ENCODE data around the gene IGSF9.

The IGSF9 gene

DNA sequence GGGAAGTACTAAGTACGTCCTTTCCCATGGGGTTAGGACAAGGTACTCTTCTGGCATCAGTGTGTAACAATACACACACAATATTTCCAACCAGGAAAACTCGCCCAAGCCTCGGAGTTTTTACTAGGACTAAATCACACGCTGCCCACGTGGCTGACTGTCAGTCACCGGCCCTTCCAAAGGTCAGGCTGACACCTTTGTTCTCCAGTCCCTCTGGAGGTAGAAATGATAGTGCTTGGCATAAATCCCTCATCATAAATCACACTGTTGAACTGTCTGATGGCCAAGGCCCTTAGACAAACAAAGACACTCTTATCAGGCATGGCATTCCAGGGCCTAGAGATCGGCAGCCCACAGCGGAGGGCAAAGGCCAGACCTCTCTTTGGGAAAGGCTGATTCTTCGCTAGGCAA lies 25.5 kb upstream of the IGSF9 start:
- DNase-seq (ENCODE audit: insufficient read length) (no peak), FAIRE-seq (no peak)
- no peak for TF ChIP-seq POLR2A (IDR thresholded peaks at IDR 0.05; ENCODE audit: low read depth, low read length)
- TF ChIP-seq POLR2AphosphoS5 (IDR thresholded peaks at IDR 0.05; ENCODE audit: low read depth, low read length), result no peak
- no peak for TF ChIP-seq TAF1 (IDR thresholded peaks at IDR 0.05; ENCODE audit: borderline replicate concordance, low read depth, low read length)

- FAIRE-seq, result no peak
- TF ChIP-seq POLR2A (IDR thresholded peaks at IDR 0.05; ENCODE audit: low read depth, low read length) (no peak), POLR2AphosphoS5 (IDR thresholded peaks at IDR 0.05; ENCODE audit: low read depth, low read length) (no peak), TAF1 (IDR thresholded peaks at IDR 0.05; ENCODE audit: borderline replicate concordance, low read depth, low read length) (no peak)
- DNase-seq (ENCODE audit: insufficient read length), result no peak
Measured at GRCh38 chr1:159968901-159969300, 23.5 kb upstream of the IGSF9 start.

DNA sequence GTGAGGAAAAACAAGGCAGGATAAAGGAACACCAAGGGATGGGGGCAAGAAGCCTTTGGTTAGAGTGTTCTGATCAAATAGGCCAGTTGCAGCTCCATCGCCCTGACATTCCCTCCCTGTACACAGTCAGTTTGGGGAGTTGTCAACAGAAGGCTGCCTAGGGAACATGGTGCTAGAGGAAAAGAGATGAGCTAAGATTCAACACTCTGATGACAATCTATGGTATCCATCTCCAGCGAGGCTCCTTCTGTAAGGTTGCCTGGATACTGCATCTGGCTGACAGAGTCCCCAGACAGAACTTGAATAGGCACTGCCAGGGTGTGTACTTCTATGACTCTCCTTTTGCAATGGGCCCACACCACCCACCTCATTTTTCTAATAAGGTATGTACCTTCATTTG lies 19.9 kb upstream of the IGSF9 start:
- FAIRE-seq (no peak), DNase-seq (ENCODE audit: insufficient read length) (no peak)
- no peak for TF ChIP-seq POLR2AphosphoS5 (IDR thresholded peaks at IDR 0.05; ENCODE audit: low read depth, low read length)
- TF ChIP-seq POLR2A (IDR thresholded peaks at IDR 0.05; ENCODE audit: low read depth, low read length), result no peak
- TF ChIP-seq TAF1 (IDR thresholded peaks at IDR 0.05; ENCODE audit: borderline replicate concordance, low read depth, low read length), result no peak

DNA sequence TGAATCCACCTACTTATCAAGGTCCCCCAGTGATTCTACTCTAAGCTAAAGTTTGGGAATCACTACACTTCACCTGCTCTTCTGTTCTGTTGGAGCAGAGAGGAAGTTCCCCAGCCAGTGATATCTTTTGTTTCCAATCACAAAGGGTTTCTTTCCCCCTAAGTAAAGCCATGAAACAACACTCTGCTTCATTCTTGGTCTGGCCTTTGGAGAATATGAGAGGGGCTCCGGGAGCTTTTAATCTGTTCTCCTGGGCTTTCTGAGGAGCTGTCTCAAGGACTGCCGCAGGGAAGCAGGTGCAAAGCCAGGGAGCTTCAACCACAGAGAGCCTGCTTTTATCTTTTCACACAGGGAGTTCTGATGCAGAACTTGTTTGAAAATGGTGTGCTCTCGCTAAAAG lies 18.7 kb upstream of the IGSF9 start:
- FAIRE-seq (no peak), DNase-seq (ENCODE audit: insufficient read length) (no peak)
- TF ChIP-seq POLR2AphosphoS5 (IDR thresholded peaks at IDR 0.05; ENCODE audit: low read depth, low read length), result no peak
- no peak for TF ChIP-seq POLR2A (IDR thresholded peaks at IDR 0.05; ENCODE audit: low read depth, low read length)
- TF ChIP-seq TAF1 (IDR thresholded peaks at IDR 0.05; ENCODE audit: borderline replicate concordance, low read depth, low read length), result no peak

DNA sequence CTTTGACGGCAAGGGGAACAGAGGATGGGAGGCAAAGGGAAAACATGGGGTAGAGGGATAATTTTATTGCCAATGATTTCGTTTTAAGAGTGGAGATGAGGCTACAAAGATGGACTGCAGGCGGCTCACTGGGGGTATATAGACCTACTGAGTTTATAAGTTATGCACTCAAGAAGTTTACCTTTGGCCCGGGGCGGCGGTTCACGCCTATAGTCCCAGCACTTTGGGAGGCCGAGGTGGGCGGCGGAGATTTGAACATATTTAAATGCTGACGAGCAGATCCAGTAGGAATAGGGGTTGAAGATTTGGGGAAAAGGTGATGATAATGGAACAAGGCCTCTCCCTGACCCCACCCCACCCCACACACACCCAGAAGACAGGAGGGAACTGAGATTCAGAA lies 16.8 kb upstream of the IGSF9 start:
- no peak for TF ChIP-seq POLR2AphosphoS5 (IDR thresholded peaks at IDR 0.05; ENCODE audit: low read depth, low read length)
- no peak for TF ChIP-seq POLR2A (IDR thresholded peaks at IDR 0.05; ENCODE audit: low read depth, low read length)
- no peak for TF ChIP-seq TAF1 (IDR thresholded peaks at IDR 0.05; ENCODE audit: borderline replicate concordance, low read depth, low read length)
- DNase-seq (ENCODE audit: insufficient read length), result no peak
- no peak for FAIRE-seq

DNA sequence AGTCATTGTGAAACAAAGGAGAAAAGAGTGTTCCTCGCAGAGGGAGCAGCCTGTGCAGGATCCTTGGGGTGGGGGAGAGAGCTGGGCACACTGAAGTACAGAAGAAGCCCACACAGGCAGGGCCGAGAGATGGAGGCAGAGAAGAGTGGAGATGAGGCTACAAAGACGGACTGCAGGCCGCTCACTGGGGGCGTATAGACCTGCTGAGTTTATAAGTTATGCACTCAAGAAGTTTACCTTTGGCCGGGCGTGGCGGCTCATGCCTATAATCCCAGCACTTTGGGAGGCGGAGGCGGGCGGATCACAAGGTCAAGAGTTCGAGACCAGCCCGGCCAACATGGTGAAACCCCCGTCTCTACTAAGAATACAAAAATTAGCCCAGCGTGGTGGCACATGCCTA lies 16.2 kb upstream of the IGSF9 start:
- no peak for DNase-seq (ENCODE audit: insufficient read length)

DNA sequence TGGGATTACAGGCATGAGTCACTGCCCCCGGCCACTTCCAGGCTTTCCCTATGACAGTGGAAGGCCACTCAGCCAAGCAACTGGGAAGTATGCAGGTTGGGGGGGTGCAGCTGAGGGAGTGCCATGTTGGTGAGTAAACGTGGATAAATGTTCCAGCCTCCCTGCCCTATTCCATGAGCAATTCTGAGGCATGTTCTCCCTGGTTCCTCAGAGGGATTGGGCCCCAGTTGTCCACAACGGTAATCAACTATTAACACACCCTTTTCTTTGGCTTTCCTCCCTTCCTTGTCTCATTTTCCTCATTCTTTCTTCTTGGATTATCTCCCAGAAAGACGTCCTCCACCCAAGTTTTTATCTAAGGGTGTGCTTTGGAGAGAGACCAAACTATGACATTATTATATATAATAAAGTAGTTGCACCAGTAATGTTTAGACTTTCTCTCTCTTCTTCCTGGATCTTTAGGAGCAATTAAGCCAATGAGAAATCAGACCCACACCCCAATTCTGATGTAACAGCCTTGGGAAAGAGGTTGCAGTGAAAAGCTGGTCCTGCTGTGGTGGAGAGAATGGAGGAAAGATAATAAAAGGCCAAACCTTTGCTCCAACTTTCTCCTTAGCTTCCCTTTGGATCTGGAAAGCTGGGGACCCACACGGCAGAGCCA lies 15.4 kb upstream of the IGSF9 start:
- no peak for DNase-seq (ENCODE audit: insufficient read length)
- FAIRE-seq, result no peak
- TF ChIP-seq POLR2A (IDR thresholded peaks at IDR 0.05; ENCODE audit: low read depth, low read length), result no peak
- no peak for TF ChIP-seq POLR2AphosphoS5 (IDR thresholded peaks at IDR 0.05; ENCODE audit: low read depth, low read length)
- no peak for TF ChIP-seq TAF1 (IDR thresholded peaks at IDR 0.05; ENCODE audit: borderline replicate concordance, low read depth, low read length)

More for the DNA sequence above, 16.2 kb upstream of the IGSF9 start:
- TF ChIP-seq TAF1 (IDR thresholded peaks at IDR 0.05; ENCODE audit: borderline replicate concordance, low read depth, low read length) (no peak), POLR2AphosphoS5 (IDR thresholded peaks at IDR 0.05; ENCODE audit: low read depth, low read length) (no peak), POLR2A (IDR thresholded peaks at IDR 0.05; ENCODE audit: low read depth, low read length) (no peak)
- FAIRE-seq, result no peak

DNA sequence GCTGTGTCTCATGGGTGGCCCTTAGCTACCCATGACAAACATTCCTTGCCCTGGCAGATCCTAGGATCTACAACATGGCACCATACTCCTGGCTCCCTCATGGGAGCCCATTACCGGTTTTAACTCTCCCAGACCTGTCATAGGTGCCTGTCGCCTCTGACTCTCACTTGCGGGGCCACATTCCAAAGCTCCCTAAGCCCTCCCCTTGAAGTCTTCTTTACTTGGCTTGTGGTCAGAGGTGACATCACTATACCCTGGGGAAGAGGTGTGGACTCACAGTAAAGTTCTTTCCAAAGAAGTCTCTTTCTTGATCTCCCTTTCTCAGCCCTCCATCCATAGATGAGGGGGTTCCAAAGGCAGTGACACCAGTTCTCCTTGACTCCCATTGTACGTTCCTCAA lies 14.0 kb upstream of the IGSF9 start:
- DNase-seq (ENCODE audit: insufficient read length), result no peak
- FAIRE-seq, result no peak
- TF ChIP-seq POLR2A (IDR thresholded peaks at IDR 0.05; ENCODE audit: low read depth, low read length) (no peak), POLR2AphosphoS5 (IDR thresholded peaks at IDR 0.05; ENCODE audit: low read depth, low read length) (no peak), TAF1 (IDR thresholded peaks at IDR 0.05; ENCODE audit: borderline replicate concordance, low read depth, low read length) (no peak)

- no peak for TF ChIP-seq TAF1 (IDR thresholded peaks at IDR 0.05; ENCODE audit: borderline replicate concordance, low read depth, low read length)
- TF ChIP-seq POLR2A (IDR thresholded peaks at IDR 0.05; ENCODE audit: low read depth, low read length), result no peak
- TF ChIP-seq POLR2AphosphoS5 (IDR thresholded peaks at IDR 0.05; ENCODE audit: low read depth, low read length), result no peak
- DNase-seq (ENCODE audit: insufficient read length) (no peak), FAIRE-seq (peak; percentile 64)
Measured at GRCh38 chr1:159958719-159959380, 13.4 kb upstream of the IGSF9 start.

- TF ChIP-seq POLR2AphosphoS5 (IDR thresholded peaks at IDR 0.05; ENCODE audit: low read depth, low read length), result no peak
- no peak for TF ChIP-seq TAF1 (IDR thresholded peaks at IDR 0.05; ENCODE audit: borderline replicate concordance, low read depth, low read length)
- TF ChIP-seq POLR2A (IDR thresholded peaks at IDR 0.05; ENCODE audit: low read depth, low read length), result no peak
- no peak for DNase-seq (ENCODE audit: insufficient read length)
- FAIRE-seq, result peak; percentile 27
Measured at GRCh38 chr1:159957824-159958268, 12.4 kb upstream of the IGSF9 start.

DNA sequence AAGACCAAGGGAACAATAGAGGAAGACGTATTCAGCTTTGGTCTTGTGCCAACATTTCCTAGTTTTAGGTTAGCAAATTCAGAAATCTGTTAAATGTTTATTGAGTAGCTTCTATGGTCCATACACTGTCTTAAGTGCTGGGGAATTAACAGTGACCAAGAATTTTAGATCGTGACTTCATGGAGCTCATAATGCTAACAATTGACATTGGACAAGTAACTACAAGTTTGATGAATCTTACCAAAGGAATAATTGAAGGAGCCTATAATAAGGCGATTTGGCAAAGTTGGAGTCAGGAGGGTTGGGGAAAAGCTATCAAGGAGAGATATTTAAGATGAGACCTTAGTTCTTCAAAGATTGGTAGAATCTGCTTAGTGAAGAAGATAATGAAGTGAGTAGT lies 10.0 kb upstream of the IGSF9 start:
- DNase-seq (ENCODE audit: insufficient read length), result no peak
- no peak for FAIRE-seq
- TF ChIP-seq TAF1 (IDR thresholded peaks at IDR 0.05; ENCODE audit: borderline replicate concordance, low read depth, low read length), result no peak
- TF ChIP-seq POLR2AphosphoS5 (IDR thresholded peaks at IDR 0.05; ENCODE audit: low read depth, low read length), result no peak
- TF ChIP-seq POLR2A (IDR thresholded peaks at IDR 0.05; ENCODE audit: low read depth, low read length), result no peak

All from GM12892 (cell line).